CD4-positive, CD25-positive, alpha-beta regulatory T cell (primary cell): ENCODE data around the gene THOC1. TPM values are rescaled to one million over a fixed set of nuclear protein-coding genes. Genes with fewer than 3 reads are reported as not detected.

ENCODE experiments used
- ATAC-seq, 2 donors: fragments of 150-1000 bp; cut with Tn5 transposase; one replicate each; pipeline ENCODE4 v1.10.0; 2021; ENCODE audit warnings: low read depth in 2 of 2, moderate number of reproducible peaks in 2 of 2, moderate library complexity in 1 of 2
- DNase-seq, 3 donors: peaks; one replicate each; pipeline versions ENCODE4 v3.0.0 to v3.0.0-alpha.2; 2012 to 2022; ENCODE audit warnings: mixed read lengths in 1 of 3
- H3K27ac ChIP-seq: one replicate; pipeline ENCODE4 v1.7.0; 2013; ENCODE audit warnings: mild to moderate bottlenecking, low read length; ENCODE audit not compliant: insufficient read depth, poor library complexity, severe bottlenecking
- H3K27me3 ChIP-seq: one replicate; pipeline ENCODE4 v1.7.0; 2013; ENCODE audit warnings: low read length; ENCODE audit not compliant: control insufficient read depth, insufficient read depth
- H3K36me3 ChIP-seq: one replicate; pipeline ENCODE4 v1.7.0; 2013; ENCODE audit warnings: mild to moderate bottlenecking, low read length, moderate library complexity; ENCODE audit not compliant: control insufficient read depth, insufficient read depth
- H3K4me1 ChIP-seq: 2 replicates; pipeline ENCODE4 v1.7.0; 2013; ENCODE audit warnings: mild to moderate bottlenecking, low read length; ENCODE audit not compliant: insufficient read depth, control insufficient read depth, poor library complexity, severe bottlenecking
- H3K4me3 ChIP-seq: one replicate; pipeline ENCODE4 v1.7.0; 2013; ENCODE audit warnings: low read depth, mild to moderate bottlenecking, low read length, moderate library complexity
- H3K9me3 ChIP-seq, 2 experiments: 1 replicate in 1 of 2; 2 replicates in 1 of 2; pipeline ENCODE4 v1.7.0; 2013; ENCODE audit warnings: low read length in 2 of 2, mild to moderate bottlenecking in 1 of 2, moderate library complexity in 1 of 2; ENCODE audit not compliant: control insufficient read depth in 2 of 2
- H3K27ac Mint-ChIP-seq, 3 donors: one replicate each; pipeline ENCODE4 v1.8.0; 2020 to 2022; ENCODE audit warnings: mild to moderate bottlenecking in 3 of 3, mixed read lengths in 3 of 3, moderate library complexity in 2 of 3
- H3K27me3 Mint-ChIP-seq: one replicate; pipeline ENCODE4 v1.8.0; 2022; ENCODE audit warnings: mild to moderate bottlenecking, mixed read lengths
- H3K36me3 Mint-ChIP-seq: one replicate; pipeline ENCODE4 v1.8.0; 2020; ENCODE audit warnings: mixed read lengths
- H3K4me1 Mint-ChIP-seq, 4 donors: one replicate each; pipeline ENCODE4 v1.8.0; 2020 to 2022; ENCODE audit warnings: mixed read lengths in 4 of 4, mild to moderate bottlenecking in 1 of 4
- H3K4me3 Mint-ChIP-seq, 4 donors: one replicate each; pipeline ENCODE4 v1.8.0; 2020 to 2022; ENCODE audit warnings: mild to moderate bottlenecking in 4 of 4, mixed read lengths in 4 of 4, moderate library complexity in 3 of 4
- H3K9me3 Mint-ChIP-seq, 7 donors: one replicate each; pipeline ENCODE4 v1.8.0; 2020 to 2022; ENCODE audit warnings: mixed read lengths in 7 of 7, mild to moderate bottlenecking in 3 of 7, moderate library complexity in 2 of 7
- polyA plus RNA-seq, 4 donors: library from polyadenylated mRNA; unstranded; fragments of 300-500 nt; fragmentation: Illumina TruSeq; gene quantifications; one replicate each; pipeline ENCODE4 v1.2.3, GENCODE V29; 2021
- total RNA-seq: library from RNA; stranded (reverse); gene quantifications from one replicate; pipeline ENCODE4 v1.2.3, GENCODE V29; 2022

Gene THOC1
- total and polyA plus RNA-seq, 5 donors from 2014 or later, result 14.9 to 86.3 (median 17.9) TPM

DNA sequence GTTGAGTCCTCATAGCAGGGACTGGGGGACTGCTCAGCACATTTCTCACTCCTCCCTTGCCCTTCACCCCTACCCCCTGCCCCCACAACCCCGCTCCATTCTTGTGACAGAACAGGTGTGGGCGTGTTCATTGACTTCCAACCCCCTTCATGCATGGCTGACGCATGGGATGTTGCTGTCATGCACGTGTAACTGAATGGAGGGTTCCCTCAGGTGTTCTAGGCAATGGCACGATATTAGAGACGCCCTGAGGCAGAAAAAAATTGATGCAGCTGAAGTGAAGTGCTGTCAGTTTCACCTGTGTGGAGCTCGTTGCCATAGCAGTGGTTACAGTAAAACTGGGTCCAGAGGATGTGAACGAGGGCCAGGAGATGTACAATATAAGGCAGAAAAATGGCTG, 6.5 kb upstream of the THOC1 start:
- Histone ChIP-seq H3K9me3 (no peaks in the 10 kb centered on the region), H3K27me3 (no peaks in the 10 kb centered on the region), H3K4me3 (no peak overlapping the region), H3K4me1 (peaks cover 2% of the 10 kb centered on the region), H3K36me3 (no peaks in the 10 kb centered on the region), H3K27ac (no peak overlapping the region)
- Mint-ChIP-seq H3K4me1 (peaks cover 0 to 7% (median 3%) of the 10 kb centered on the region in 4 donors), H3K27me3 (peaks cover 7% of the 10 kb centered on the region), H3K36me3 (no peaks in the 10 kb centered on the region), H3K27ac (no peak overlapping the region), H3K4me3 (no peak overlapping the region), H3K9me3 (peaks cover 0 to 8% (median 0%) of the 10 kb centered on the region in 7 donors)
- ATAC-seq (no peak), DNase-seq (no peak)

DNA sequence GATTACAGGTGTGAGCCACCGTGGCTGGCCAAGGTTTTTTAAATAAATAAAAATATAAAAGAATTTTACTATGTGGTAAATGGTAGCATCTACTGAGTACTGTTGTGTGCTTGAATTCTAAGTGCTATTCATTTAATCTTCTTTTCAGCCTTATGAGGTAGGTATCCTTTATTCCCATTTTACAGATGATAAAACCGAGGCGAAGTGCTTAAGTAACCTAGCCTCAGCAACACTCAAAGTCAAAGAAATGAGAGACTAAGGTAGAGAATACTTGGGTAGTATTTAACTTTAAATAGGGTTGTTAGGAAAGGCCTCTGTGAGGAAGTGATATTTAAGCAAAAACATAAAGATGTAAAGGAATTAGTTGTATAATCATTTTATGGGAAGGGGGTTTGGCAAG, 5.7 kb upstream of the THOC1 start:
- Histone ChIP-seq H3K9me3 (no peaks in the 10 kb centered on the region), H3K36me3 (no peaks in the 10 kb centered on the region), H3K4me1 (peaks cover 9% of the 10 kb centered on the region), H3K4me3 (no peak overlapping the region), H3K27me3 (no peaks in the 10 kb centered on the region), H3K27ac (no peak overlapping the region)
- Mint-ChIP-seq H3K4me3 (no peak overlapping the region), H3K36me3 (no peaks in the 10 kb centered on the region), H3K27me3 (no peaks in the 10 kb centered on the region), H3K27ac (peak overlapping the region in 1 of 3 donors; percentile 20), H3K9me3 (peaks cover 0 to 5% (median 0%) of the 10 kb centered on the region in 7 donors), H3K4me1 (peaks cover 0 to 14% (median 5%) of the 10 kb centered on the region in 4 donors)
- ATAC-seq, result no peak
- no peak for DNase-seq

- H3K9me3 ChIP-seq, result no peaks in the 10 kb centered on the region
Observed at GRCh38 chr18:272650-273049, 4.8 kb upstream of the THOC1 start.

DNA sequence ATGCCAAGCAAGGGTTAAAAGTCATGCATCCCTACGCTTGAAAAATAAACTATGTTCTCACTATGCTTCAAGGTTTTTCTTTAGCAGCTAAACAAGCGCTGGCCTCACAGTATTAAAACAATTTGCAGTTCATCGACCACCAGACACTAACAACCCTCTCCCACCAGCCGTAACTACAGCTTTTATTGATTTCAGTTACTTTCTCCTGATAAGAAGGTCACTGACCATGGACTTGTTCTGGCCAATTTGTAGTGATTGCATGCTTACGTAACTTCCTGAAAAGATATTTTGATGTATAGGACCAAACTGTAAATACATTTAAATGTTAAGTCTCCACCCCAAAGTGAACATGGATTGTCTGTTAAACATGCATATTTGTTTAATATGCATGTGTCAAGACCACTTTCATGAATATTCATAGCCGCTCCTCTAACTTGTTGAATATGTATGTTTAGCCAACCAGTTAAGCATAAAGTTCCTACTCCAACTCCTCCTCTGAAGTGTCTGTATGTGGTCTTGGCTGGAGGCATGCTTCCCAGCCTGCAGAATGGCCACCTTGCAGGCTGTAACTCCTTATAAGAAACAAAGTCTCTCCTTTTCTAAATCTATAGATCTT, 1.7 kb upstream of the THOC1 start:
- Mint-ChIP-seq H3K27me3 (peaks cover 4% of the 10 kb centered on the region), H3K4me1 (peaks cover 4 to 45% (median 25%) of the 10 kb centered on the region in 4 donors), H3K9me3 (no peaks in the 10 kb centered on the region), H3K4me3 (peak overlapping the region; percentile 84 to 100 (median 98)), H3K27ac (peak overlapping the region in 2 of 3 donors; percentile 18 to 100), H3K36me3 (peaks cover 6% of the 10 kb centered on the region)
- Histone ChIP-seq H3K4me3 (peak overlapping the region; percentile 10), H3K9me3 (no peaks in the 10 kb centered on the region), H3K36me3 (peaks cover 6% of the 10 kb centered on the region), H3K4me1 (peaks cover 20% of the 10 kb centered on the region), H3K27ac (no peak overlapping the region), H3K27me3 (no peaks in the 10 kb centered on the region)
- no peak for DNase-seq
- ATAC-seq, result no peak

More at GRCh38 chr18:272650-273049, 4.8 kb upstream of the THOC1 start:
- H3K36me3 Mint-ChIP-seq, result no peaks in the 10 kb centered on the region
- no peak overlapping the region for H3K4me3 ChIP-seq
- H3K36me3 ChIP-seq, result no peaks in the 10 kb centered on the region
- H3K4me1 Mint-ChIP-seq, result peaks cover 0 to 22% (median 10%) of the 10 kb centered on the region in 4 donors
- H3K4me3 Mint-ChIP-seq, result no peak overlapping the region
- no peak overlapping the region for H3K27ac Mint-ChIP-seq
- ATAC-seq, result no peak
- H3K4me1 ChIP-seq, result peaks cover 11% of the 10 kb centered on the region
- no peak for DNase-seq
- no peaks in the 10 kb centered on the region for H3K27me3 ChIP-seq
- H3K27me3 Mint-ChIP-seq, result peaks cover 4% of the 10 kb centered on the region
- no peak overlapping the region for H3K27ac ChIP-seq
- peaks cover 0 to 3% (median 0%) of the 10 kb centered on the region in 7 donors for H3K9me3 Mint-ChIP-seq

DNA sequence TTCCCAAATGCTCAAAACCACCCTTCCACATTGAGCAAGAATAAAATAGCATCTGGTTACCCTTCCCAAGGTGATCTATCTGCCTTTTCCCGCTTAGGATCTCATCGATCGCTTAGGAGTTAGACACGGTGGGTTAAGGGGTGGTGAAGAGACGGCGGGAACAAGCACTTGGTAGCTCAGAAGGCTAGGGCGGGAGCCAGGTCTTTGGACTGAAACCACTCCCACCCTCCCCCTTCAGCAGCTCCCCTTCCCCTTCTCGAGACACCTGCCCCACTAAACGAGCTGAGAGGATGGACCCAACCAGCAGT, 513 bp downstream of the THOC1 start:
- H3K9me3 Mint-ChIP-seq, result no peaks in the 10 kb centered on the region
- peak overlapping the region; percentile 94 for H3K4me3 ChIP-seq
- H3K27me3 ChIP-seq, result no peaks in the 10 kb centered on the region
- no peak for ATAC-seq
- H3K27ac ChIP-seq, result peak overlapping the region; percentile 96
- H3K36me3 Mint-ChIP-seq, result peaks cover 14% of the 10 kb centered on the region
- H3K4me1 Mint-ChIP-seq, result peaks cover 15 to 53% (median 35%) of the 10 kb centered on the region in 4 donors
- H3K4me3 Mint-ChIP-seq, result peak overlapping the region; percentile 96 to 100 (median 100)
- H3K9me3 ChIP-seq, result no peaks in the 10 kb centered on the region
- peak overlapping the region; percentile 92 to 100 (median 99) for H3K27ac Mint-ChIP-seq
- H3K36me3 ChIP-seq, result peaks cover 25% of the 10 kb centered on the region
- DNase-seq, result no peak
- H3K27me3 Mint-ChIP-seq, result peaks cover 4% of the 10 kb centered on the region
- peaks cover 20% of the 10 kb centered on the region for H3K4me1 ChIP-seq

- H3K36me3 ChIP-seq, result peaks cover 72% of the 10 kb centered on the region
- H3K27ac Mint-ChIP-seq, result peak overlapping the region; percentile 3 to 57 (median 33)
- peaks cover under 1% of the 10 kb centered on the region for H3K4me1 ChIP-seq
- H3K27me3 ChIP-seq, result no peaks in the 10 kb centered on the region
- no peak overlapping the region for H3K4me3 ChIP-seq
- no peak overlapping the region for H3K27ac ChIP-seq
- DNase-seq, result no peak
- H3K4me1 Mint-ChIP-seq, result peaks cover 21 to 26% (median 26%) of the 10 kb centered on the region in 4 donors
- no peaks in the 10 kb centered on the region for H3K27me3 Mint-ChIP-seq
- H3K9me3 Mint-ChIP-seq, result no peaks in the 10 kb centered on the region
- H3K4me3 Mint-ChIP-seq, result no peak overlapping the region
- H3K36me3 Mint-ChIP-seq, result peaks cover 39% of the 10 kb centered on the region
- no peak for ATAC-seq
- H3K9me3 ChIP-seq, result no peaks in the 10 kb centered on the region
Observed at GRCh38 chr18:261398-262073, 6.3 kb downstream of the THOC1 start.

- Histone ChIP-seq H3K27me3 (no peaks in the 10 kb centered on the region), H3K27ac (no peak overlapping the region), H3K4me1 (no peaks in the 10 kb centered on the region), H3K4me3 (no peak overlapping the region), H3K36me3 (peaks cover 82% of the 10 kb centered on the region), H3K9me3 (no peaks in the 10 kb centered on the region)
- Mint-ChIP-seq H3K27ac (no peak overlapping the region), H3K27me3 (no peaks in the 10 kb centered on the region), H3K4me1 (peaks cover 15 to 21% (median 16%) of the 10 kb centered on the region in 4 donors), H3K36me3 (peaks cover 43% of the 10 kb centered on the region), H3K9me3 (no peaks in the 10 kb centered on the region), H3K4me3 (no peak overlapping the region)
- ATAC-seq (no peak), DNase-seq (no peak)
Observed at GRCh38 chr18:260547-260946, 7.3 kb downstream of the THOC1 start.

GRCh38 chr18:255171-255570, 12.7 kb downstream of the THOC1 start:
- H3K27ac Mint-ChIP-seq, result no peak overlapping the region
- no peak for DNase-seq
- Histone ChIP-seq H3K4me1 (no peaks in the 10 kb centered on the region), H3K27me3 (no peaks in the 10 kb centered on the region), H3K36me3 (peaks cover 93% of the 10 kb centered on the region), H3K27ac (no peak overlapping the region), H3K9me3 (no peaks in the 10 kb centered on the region), H3K4me3 (no peak overlapping the region)
- no peak overlapping the region for H3K4me3 Mint-ChIP-seq
- H3K36me3 Mint-ChIP-seq, result peaks cover 58% of the 10 kb centered on the region
- no peaks in the 10 kb centered on the region for H3K27me3 Mint-ChIP-seq
- no peaks in the 10 kb centered on the region for H3K9me3 Mint-ChIP-seq
- ATAC-seq, result no peak
- peaks cover 0 to 8% (median 5%) of the 10 kb centered on the region in 4 donors for H3K4me1 Mint-ChIP-seq
